T47D (cell line): ENCODE results near the gene CDYL.

Experiments used
- DNase-seq, 2 experiments: peaks; one replicate each; pipeline versions ENCODE4 v3.0.0 to v3.0.0-alpha.2; 2011 to 2012; ENCODE audit warnings: low read depth in 1 of 2, low spot score in 1 of 2
- JUND ChIP-seq: IDR thresholded peaks from 2 replicates; pipeline ENCODE4 v1.6.1; 2012; ENCODE audit warnings: low read depth
- in situ Hi-C: cut with HindIII; loops from 2 replicates; pipeline ENCODE4 v1.10.0; 2016; ENCODE audit warnings: low sequenced_read_pairs, low pct_unique_long_range_greater_than_20kb

The CDYL gene

DNA sequence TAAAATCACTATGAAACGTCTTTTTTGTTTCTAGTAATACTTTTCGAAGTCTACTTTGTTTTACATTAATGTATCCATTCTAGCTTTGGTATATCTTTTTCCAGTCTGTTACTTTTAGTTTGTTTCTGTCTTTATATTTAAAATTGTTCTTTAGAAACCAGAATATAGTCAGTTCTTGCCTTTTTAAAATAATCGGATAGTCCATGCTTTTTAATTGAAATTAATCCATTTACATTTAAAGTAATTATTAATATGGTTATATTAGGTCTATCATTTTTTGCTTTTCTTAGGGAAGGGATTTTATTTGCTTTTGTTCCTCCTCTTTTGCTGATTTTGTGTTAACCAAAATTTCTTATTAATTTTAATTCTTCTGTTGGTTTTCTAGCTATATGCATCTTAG is 23.7 kb downstream of the CDYL start:
- DNase-seq, result no peak
- no peak for TF ChIP-seq JUND
- in situ Hi-C loops, result no loop called here

DNA sequence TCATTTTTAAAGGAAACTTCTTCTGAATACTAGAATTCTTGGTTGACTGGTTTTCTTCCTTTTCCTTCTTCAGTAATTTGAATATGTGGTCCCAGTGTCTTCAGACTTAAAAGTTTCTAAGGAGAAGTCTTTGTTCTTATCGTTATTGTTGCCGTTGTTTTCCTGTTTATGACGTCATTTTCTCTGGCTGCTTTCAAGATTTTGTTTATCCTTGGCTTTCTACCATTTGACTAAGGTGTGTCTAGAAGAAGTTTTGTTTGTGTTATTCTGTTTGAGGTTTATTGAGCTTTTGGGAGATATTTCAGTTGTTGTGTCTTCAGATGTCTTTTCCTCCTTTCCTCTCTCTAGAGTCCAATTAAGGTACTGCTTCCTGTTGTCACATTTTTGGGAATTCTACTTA is 24.5 kb downstream of the CDYL start:
- in situ Hi-C loops, result no loop called here
- TF ChIP-seq JUND, result no peak
- no peak for DNase-seq

DNA sequence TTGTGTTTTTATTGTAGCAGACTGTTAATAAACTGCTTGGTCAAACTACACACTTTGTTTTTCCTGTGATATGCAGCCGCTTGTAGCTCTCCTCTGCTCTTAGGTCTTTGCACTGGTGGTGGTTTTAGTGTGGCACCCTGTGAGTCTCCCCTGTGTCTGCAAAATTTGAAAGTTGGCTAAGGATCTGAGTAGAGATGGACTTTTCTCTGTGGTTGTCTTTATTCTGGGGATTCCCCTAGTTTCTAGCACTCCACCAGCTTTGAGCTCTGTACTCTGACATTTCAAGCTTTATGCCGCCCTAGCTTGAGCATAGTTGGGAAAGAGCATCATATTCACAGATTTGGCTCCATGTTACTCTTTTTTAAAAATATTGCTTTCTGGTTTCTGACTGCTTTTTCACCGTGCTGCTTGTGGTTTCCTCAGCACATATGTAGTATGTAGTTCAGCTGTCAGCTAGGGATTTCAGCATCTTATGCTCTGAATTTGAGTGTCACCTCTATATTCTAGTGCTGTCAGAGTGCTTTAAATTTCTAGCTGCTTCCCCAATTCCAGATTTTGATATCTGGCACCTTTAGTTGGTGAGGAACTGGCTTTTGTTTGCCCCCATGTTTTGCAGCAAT is 25.4 kb downstream of the CDYL start:
- in situ Hi-C loops, result no loop called here
- no peak for DNase-seq
- TF ChIP-seq JUND, result no peak

DNA sequence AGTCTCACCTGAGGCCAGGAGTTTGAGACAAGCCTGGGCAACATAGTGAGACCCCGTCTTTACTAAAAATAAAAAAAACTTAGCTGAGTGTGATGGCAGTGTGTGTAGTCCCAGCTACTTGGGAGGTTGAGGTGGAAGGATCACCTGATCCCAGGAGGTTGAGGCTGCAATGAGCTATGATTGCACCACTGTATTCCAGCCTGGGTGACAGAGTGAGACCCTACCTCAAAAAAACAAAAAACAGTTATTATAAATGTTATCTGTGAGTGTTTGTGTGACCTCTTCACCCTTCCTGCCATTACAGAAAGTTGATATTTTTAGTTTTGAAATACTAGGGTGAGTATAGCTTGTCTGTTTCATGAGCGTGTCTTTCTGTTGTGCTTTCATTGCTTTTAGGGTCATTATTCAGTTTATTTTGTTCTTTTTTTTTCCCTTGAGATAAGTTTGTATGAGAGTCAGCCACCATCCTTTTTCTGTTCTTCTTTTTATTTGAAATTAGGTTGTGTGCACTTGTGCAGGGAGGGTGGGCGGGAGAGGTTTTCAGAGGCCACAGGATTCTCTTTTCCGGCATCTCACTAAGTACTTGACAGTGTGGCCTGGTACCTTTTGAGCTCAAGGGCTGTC is 26.2 kb downstream of the CDYL start:
- TF ChIP-seq JUND, result no peak
- no peak for DNase-seq
- in situ Hi-C loops, result no loop called here

DNA sequence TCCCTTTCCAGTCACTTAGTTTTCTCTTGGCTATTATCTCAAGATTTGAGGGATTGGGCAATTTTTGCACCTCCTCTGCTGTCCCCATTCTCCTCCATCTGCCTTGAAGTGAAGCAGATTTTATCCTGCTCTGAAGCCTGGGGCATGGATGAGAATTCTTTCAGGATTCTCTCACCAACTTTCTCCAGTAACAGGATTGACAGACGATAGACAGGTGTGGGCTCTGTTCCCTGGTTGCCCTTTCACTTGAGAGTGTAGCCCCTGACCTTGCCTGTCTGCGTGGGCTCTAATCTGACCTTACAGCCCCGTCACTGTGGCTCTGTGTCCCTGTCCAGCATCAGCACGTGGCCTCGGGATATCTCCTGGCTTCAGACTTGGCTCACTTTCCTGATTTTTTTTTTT is 27.1 kb downstream of the CDYL start:
- DNase-seq, result peak in 1 of 2 experiments; percentile 22
- in situ Hi-C loops, result no loop called here

DNA sequence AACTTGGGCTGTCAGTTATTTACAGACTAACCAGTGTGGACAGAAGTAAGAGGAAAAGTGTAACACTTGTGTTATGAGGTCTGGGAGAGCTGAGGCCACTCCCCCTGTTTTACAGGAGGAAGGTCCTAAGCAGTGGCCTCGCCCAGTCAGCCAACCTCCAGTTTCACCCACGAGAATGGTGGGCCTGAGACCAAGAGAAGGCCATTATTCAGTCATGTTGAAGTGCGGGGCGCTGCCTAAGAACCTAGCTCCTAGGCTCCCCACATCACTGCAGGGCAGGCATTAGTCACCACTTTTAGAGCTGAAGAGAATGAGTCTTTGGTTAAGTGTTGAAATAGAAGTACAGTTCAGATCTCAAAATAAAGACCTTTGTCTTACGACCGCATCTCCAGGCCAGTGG is 27.9 kb downstream of the CDYL start:
- no peak for DNase-seq
- TF ChIP-seq JUND, result no peak
- in situ Hi-C loops, result no loop called here

More for the DNA sequence above, 27.1 kb downstream of the CDYL start:
- TF ChIP-seq JUND, result no peak

DNA sequence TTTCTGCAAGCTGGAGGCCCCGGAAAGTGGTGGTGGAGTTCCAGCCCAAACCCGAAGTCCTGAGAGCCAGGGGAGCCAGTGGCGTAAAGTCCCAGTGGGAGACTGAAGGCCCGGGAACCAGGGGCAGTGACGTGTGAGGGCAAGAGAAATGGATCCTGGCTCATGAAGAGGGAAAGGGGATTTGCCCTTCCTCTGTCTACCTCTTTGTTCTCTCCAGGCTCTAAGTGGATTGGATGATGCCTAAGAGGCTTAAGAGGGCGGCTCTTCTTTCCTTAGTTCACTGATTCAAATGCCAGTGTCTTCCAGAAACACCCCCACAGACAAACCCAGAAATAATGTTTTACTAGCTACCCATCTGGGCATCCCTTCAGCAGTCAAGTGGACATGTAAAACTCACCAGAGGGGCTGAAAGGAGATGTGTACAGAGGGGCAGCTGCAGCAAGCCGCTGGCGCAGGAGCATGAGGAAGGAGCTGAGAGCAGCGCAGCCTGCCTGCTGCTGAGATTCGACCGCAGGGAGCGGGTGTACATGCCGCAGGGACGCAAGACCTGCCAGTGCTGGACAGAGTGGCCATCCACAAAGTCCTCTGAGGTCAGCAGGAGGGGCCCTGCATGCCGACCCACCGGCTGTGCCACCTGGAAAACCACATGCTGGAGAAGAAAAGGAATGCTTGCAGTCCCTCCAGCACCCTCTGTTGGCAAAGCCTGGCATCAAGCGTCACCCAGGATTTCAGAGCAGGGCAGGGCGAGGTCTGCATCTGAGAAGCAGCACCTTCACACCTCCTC is 29.5 kb downstream of the CDYL start:
- DNase-seq, result peak; percentile 39 to 75
- in situ Hi-C loops, result no loop called here
- no peak for TF ChIP-seq JUND

DNA sequence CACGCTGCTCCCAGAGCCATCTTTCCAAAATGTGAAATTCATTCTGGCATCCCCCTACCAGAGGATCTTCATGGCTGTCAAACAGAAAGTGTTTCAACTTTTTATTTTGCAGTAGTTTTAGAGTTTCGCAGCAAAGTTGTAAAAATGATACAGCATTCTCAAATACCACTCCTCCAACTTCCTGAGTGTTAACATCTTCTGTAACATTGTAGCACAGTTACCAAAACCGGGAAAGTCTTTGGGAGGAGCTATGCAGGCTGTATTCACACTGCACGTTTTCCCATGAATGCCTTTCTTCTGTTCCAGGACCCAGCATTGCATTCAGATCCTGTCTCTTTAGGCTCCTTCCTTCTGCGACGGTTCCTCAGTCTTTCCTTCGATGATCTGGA is 30.1 kb downstream of the CDYL start:
- in situ Hi-C loops, result no loop called here
- no peak for TF ChIP-seq JUND
- no peak for DNase-seq

DNA sequence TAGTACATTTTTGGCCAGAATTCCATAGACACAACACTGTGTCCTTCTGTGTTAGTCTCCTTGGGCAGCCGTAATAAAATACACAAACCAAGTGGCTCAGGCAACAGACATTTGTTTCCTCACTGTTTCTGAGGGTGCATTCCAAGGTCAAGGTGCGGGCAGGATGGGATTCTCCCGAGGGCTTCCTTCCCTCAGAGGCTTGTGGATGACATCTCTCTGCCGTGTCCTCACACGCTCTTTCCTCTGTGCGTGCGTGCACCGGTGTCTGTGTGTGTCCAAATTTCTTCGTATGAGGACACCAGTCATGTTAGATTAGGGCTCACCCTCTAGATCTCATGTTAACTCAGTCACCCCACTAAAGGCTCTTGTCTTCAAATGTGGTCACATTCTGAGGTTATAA is 30.6 kb downstream of the CDYL start:
- DNase-seq, result no peak
- TF ChIP-seq JUND, result no peak
- in situ Hi-C loops, result no loop called here

DNA sequence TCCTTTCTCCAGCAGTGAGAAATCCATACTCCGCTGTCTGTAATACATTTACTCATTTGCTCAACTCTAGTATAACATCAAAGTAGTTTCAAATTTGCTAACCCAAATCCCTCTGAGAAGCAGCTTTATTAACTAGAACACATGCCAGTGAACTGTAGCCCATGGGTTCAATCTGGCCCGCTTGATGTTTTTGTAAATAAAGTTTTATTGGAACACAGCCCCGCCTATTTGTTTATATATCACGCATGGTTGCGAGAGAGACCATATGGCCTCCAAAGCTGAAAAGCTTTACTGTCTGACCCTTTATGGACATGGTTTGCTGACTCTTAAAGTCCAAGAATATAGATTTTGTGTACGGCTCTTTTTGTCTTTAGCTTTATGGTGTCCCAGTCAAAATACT is 32.2 kb downstream of the CDYL start:
- no peak for TF ChIP-seq JUND
- DNase-seq, result no peak
- in situ Hi-C loops, result no loop called here

DNA sequence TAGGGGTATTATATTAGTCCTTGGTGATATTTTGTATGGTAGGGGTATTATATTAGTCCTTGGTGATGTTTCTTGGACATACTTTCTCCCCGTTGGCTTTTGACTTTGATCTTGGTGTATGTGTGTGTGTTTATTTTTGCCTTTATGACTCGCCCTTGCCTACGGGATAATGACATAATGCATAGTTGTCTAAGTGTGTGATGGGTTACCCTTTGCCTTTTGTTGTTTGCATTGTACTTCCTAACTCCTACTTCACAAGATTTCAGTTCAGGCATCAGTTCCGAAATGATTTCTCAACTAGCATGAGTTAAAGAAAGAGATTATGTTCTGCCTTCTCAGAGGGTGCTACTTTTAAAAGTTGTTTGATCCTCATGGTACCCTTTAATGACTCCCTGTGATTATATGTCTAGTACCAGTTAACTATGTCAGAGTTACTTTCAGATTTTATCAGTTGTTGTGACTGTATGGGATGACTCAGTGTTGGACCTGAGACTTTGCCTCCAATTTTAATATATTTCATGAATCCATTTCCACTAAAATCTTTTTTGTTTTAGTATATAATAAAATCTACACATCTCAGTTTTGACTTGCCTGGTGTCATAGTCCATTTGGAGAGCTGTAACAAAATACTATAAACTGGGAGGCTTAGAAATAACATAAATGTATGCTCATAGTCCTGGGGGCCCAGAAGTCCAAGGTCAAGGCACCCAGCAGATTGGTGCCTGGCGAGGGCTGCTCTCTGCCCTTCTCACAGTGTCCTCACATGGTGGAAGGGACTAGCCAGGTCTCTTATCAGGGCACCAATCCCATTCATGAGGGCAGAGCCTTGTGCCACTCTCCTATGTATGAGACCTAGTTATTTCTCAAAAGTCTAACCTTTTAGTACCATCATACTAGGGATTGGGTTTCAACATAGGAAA is 34.1 kb downstream of the CDYL start:
- in situ Hi-C loops, result no loop called here
- TF ChIP-seq JUND, result no peak
- DNase-seq, result peak in 1 of 2 experiments; percentile 33

DNA sequence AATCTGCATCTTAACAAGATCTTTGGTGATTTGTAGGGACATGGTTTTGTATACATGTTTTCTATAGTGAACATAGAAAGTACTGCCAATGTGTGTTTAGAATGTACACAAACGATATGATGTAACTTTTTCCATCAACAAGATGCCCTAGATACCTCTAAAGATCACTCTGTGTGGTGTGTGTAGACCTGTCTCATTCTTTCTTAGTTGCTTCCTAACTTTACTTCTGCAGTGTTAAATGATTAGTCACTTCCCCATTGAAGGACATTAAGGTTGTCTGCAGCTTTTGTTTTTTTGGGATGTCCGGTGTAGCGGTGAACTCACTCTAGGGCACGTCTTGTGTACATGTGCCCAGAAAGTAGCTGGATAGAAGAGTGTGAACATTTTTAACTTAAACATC is 35.9 kb downstream of the CDYL start:
- in situ Hi-C loops, result no loop called here
- no peak for TF ChIP-seq JUND
- no peak for DNase-seq
